ENCODE results near the gene CEACAM8.
A peak's percentile ranks its signal among the peaks of the same experiment; 100 is the strongest.

CEACAM8 gene

GRCh38 chr19:42606660-42607351 lies 12.1 kb upstream of the CEACAM8 start:
- TF ChIP-seq POLR2A (IDR thresholded peaks at IDR 0.05; ENCODE audit: extremely low read depth, insufficient read length) (no peak), MAX (IDR thresholded peaks at IDR 0.05; ENCODE audit: low read depth, low read length) (no peak), CTCF (IDR thresholded peaks at IDR 0.05; ENCODE audit: low read depth, low read length) (peak; percentile 79)

GRCh38 chr19:42601811-42602443 lies 7.2 kb upstream of the CEACAM8 start:
- no peak for TF ChIP-seq MYC (IDR thresholded peaks at IDR 0.05; ENCODE audit: low read depth, low read length)
- TF ChIP-seq CTCF (IDR thresholded peaks at IDR 0.05; ENCODE audit: low read depth, low read length), result no peak
- TF ChIP-seq POLR2A (IDR thresholded peaks at IDR 0.05; ENCODE audit: extremely low read depth, insufficient read length), result no peak
- TF ChIP-seq MAX (IDR thresholded peaks at IDR 0.05; ENCODE audit: low read depth, low read length), result no peak
- peak; percentile 27 for DNase-seq (ENCODE audit: low read depth)
- no peak overlapping the region for H3K4me3 ChIP-seq (ENCODE audit: low read depth, low read length)

More at GRCh38 chr19:42606660-42607351, 12.1 kb upstream of the CEACAM8 start:
- no peak overlapping the region for H3K4me3 ChIP-seq (ENCODE audit: low read depth, low read length)
- peak; percentile 47 for DNase-seq (ENCODE audit: low read depth)

- H3K4me3 ChIP-seq (ENCODE audit: low read depth, low read length), result no peak overlapping the region
- TF ChIP-seq CTCF (IDR thresholded peaks at IDR 0.05; ENCODE audit: low read depth, low read length) (peak; percentile 62), MAX (IDR thresholded peaks at IDR 0.05; ENCODE audit: low read depth, low read length) (peak; percentile 69), POLR2A (IDR thresholded peaks at IDR 0.05; ENCODE audit: extremely low read depth, insufficient read length) (no peak), MYC (IDR thresholded peaks at IDR 0.05; ENCODE audit: low read depth, low read length) (no peak)
- DNase-seq (ENCODE audit: low read depth), result peak; percentile 8
Measured at GRCh38 chr19:42596391-42597072, 1.8 kb upstream of the CEACAM8 start.

- TF ChIP-seq MAX (IDR thresholded peaks at IDR 0.05; ENCODE audit: low read depth, low read length) (no peak), CTCF (IDR thresholded peaks at IDR 0.05; ENCODE audit: low read depth, low read length) (no peak), MYC (IDR thresholded peaks at IDR 0.05; ENCODE audit: low read depth, low read length) (no peak), POLR2A (IDR thresholded peaks at IDR 0.05; ENCODE audit: extremely low read depth, insufficient read length) (no peak)
- H3K4me3 ChIP-seq (ENCODE audit: low read depth, low read length), result no peak overlapping the region
- no peak for DNase-seq (ENCODE audit: low read depth)
Measured at GRCh38 chr19:42595550-42596172, 937 bp upstream of the CEACAM8 start.

- no peak overlapping the region for H3K4me3 ChIP-seq (ENCODE audit: low read depth, low read length)
- DNase-seq (ENCODE audit: low read depth), result no peak
- TF ChIP-seq MYC (IDR thresholded peaks at IDR 0.05; ENCODE audit: low read depth, low read length) (no peak), CTCF (IDR thresholded peaks at IDR 0.05; ENCODE audit: low read depth, low read length) (no peak), MAX (IDR thresholded peaks at IDR 0.05; ENCODE audit: low read depth, low read length) (no peak), POLR2A (IDR thresholded peaks at IDR 0.05; ENCODE audit: extremely low read depth, insufficient read length) (no peak)
Measured at GRCh38 chr19:42589792-42590191, 4.9 kb downstream of the CEACAM8 start.
